ENCODE measurements around the gene ATG2A.

DNA sequence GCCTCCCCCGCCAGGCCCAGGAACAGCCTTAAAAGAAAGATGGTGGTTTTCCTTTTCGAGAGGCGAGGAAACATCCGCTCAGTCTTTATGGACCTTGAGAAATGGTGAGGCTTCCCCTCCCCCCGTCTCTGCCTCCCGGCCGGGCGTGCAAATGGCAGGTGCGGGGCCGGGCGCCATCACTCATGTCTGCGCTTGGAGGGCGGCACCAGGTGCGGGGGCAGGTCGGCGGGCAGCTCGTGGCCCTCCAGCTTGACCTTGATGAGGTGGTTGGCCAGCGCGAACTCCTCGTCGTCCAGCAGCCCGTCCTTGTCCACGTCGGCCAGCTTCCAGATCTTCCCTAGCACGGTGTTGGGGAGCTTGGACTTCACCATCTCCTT, 62.9 kb downstream of the ATG2A start:
- TF ChIP-seq, protein P1, sequence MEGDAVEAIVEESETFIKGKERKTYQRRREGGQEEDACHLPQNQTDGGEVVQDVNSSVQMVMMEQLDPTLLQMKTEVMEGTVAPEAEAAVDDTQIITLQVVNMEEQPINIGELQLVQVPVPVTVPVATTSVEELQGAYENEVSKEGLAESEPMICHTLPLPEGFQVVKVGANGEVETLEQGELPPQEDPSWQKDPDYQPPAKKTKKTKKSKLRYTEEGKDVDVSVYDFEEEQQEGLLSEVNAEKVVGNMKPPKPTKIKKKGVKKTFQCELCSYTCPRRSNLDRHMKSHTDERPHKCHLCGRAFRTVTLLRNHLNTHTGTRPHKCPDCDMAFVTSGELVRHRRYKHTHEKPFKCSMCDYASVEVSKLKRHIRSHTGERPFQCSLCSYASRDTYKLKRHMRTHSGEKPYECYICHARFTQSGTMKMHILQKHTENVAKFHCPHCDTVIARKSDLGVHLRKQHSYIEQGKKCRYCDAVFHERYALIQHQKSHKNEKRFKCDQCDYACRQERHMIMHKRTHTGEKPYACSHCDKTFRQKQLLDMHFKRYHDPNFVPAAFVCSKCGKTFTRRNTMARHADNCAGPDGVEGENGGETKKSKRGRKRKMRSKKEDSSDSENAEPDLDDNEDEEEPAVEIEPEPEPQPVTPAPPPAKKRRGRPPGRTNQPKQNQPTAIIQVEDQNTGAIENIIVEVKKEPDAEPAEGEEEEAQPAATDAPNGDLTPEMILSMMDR (IDR thresholded peaks at IDR 0.05; ENCODE audit: low read depth, low read length) = no peak
- no peak for TF ChIP-seq POLR2A (IDR thresholded peaks at IDR 0.05; ENCODE audit: extremely low read depth, insufficient read length)
